ENCODE data around the gene CDC5L. TPM values are rescaled to one million over a fixed set of nuclear protein-coding genes. Genes with fewer than 3 reads are reported as not detected.

The CDC5L gene
- total RNA-seq, 1 donor from 2014 or later: 18.3 TPM

GRCh38 chr6:44499609-44500008 is 112.1 kb downstream of the CDC5L start:
- Histone ChIP-seq H3K27me3 (ENCODE audit: low read depth) (no peaks in the 10 kb centered on the region), H3K4me1 (no peaks in the 10 kb centered on the region), H3K4me3 (no peak overlapping the region), H3K36me3 (no peaks in the 10 kb centered on the region), H3K9me3 (no peaks in the 10 kb centered on the region), H3K27ac (no peak overlapping the region)
- intact Hi-C loops (cut with DNase I): no loop called here
- ATAC-seq: no peak
- no peak for DNase-seq
- TF ChIP-seq CTCF (IDR thresholded peaks at IDR 0.05): no peak

Small RNA genes lying within 50 kb of the gene (microRNA-seq; reads per million reads assigned to microRNA genes)
- gene MIR4642 (ENCODE audit: borderline number of aligned reads): not detected

Other genes with a start within 250 kb of the CDC5L start
- gene CAPN11, start 228.9 kb upstream of the CDC5L start, total RNA-seq: 0.27 TPM
- not detected for gene MYMX, start 170.8 kb upstream of the CDC5L start, total RNA-seq
- gene SLC29A1, start 164.1 kb upstream of the CDC5L start, total RNA-seq: 36.2 TPM
- gene HSP90AB1, start 140.6 kb upstream of the CDC5L start, total RNA-seq: 680 TPM
- 23.8 TPM for gene SLC35B2, start 130.2 kb upstream of the CDC5L start, total RNA-seq
- gene NFKBIE, start 122.2 kb upstream of the CDC5L start, total RNA-seq: 10.4 TPM
- not detected for gene TMEM151B, start 117.3 kb upstream of the CDC5L start, total RNA-seq
- 12.0 TPM for gene AARS2, start 74.4 kb upstream of the CDC5L start, total RNA-seq
- 1.8 TPM for gene SPATS1, start 45.1 kb upstream of the CDC5L start, total RNA-seq

Data from lower lobe of right lung (tissue), 2 donors.